ENCODE results near the gene ANKS6. TPM values are rescaled to one million over a fixed set of nuclear protein-coding genes. Genes with fewer than 3 reads are reported as not detected.

The ANKS6 gene
- total and polyA plus RNA-seq, 9 of the 15 experiments (the other 6 are each of a cell fraction or from before 2014, with no cell fraction given) = 9.9 to 74.5 (median 36.9) TPM

DNA sequence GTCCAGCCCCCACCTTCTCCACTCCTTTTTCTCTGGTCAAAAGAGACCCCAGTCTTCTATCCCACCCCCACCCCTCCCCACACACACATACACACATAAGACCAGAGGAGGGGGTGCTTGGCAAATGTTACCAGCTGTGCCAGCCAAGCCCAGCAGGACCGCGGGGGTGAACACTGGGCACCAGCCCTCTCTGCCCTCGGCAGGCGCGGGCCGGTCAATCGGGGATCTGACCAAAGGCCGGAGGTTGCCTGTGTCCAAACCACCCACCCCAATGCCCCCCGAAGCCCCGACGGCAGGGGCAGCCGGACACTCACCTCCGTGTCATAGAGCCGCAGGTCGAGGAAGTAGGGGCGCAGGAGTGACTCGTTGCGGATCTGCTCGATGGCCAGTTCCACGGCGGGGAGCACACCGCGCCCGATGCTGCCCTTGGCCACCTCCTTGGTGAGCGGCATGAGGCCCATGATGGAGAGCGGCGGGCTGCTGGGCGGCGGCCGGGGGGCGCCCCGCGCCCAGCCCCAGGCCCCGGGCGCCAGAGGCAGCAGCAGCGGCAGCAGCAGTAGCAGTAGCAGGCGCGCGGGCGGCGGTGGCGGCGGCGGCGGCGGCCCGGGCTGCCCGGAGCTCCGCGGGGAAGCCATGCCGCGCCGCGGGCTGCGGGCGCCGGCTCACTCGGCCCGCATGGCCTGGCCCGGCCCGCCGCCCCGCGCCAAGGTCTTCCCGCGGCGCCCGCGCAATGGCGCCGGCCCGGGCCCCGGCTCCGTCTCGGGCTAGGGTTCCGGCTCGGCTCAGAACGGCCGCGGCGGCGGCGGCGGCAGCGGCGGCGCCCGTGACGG, 88.0 kb downstream of the ANKS6 start:
- Histone ChIP-seq H3K9ac (ENCODE audit: insufficient read depth in 1 of 2, low read depth in 2 of 2, low read length in 2 of 2) (no peak overlapping the region), H3K79me2 (ENCODE audit: control insufficient read depth, insufficient read depth, low read length) (no peaks in the 10 kb centered on the region), H4K20me1 (replicated peaks; ENCODE audit: control insufficient read depth, insufficient read depth, low read length) (peaks cover 12% of the 10 kb centered on the region), H3K27ac (ENCODE audit: extremely low read depth, low read depth, low read length) (no peak overlapping the region), H3K27me3 (ENCODE audit: control insufficient read depth in 2 of 2, insufficient read depth in 2 of 2, low read length in 2 of 2) (peaks cover 21 to 49% of the 10 kb centered on the region in 2 experiments), H3K9me3 (replicated peaks; ENCODE audit: control insufficient read depth, insufficient read depth, low read depth, low read length) (no peaks in the 10 kb centered on the region), H3K4me1 (replicated peaks in 1 of 2; ENCODE audit: control insufficient read depth in 2 of 2, insufficient read depth in 2 of 2, low read length in 2 of 2) (peaks cover 0 to 31% of the 10 kb centered on the region in 2 experiments; a peak in 3 of 5 replicates), H2AFZ (ENCODE audit: low read depth, low read length) (no peak overlapping the region), H3K4me3 (peak overlapping the region; percentile 31), H3K4me2 (ENCODE audit: insufficient read depth, low read length) (no peak overlapping the region), H3K36me3 (ENCODE audit: control insufficient read depth, insufficient read depth, low read length) (no peaks in the 10 kb centered on the region), H3K9me1 (ENCODE audit: control insufficient read depth, insufficient read depth, low read length) (no peaks in the 10 kb centered on the region)
- ChIA-PET POLR2A (no interaction called here), CTCF (ENCODE audit: low intra/inter-chr PET ratio) (interaction anchor here (1.4 kb wide), 1 partner anchor 393 kb away, joined by 4 read pairs; no protein-coding TSS in a partner anchor)
- FAIRE-seq = no peak
- TF ChIP-seq EWSR1 (IDR thresholded peaks at IDR 0.05; ENCODE audit: borderline replicate concordance, low read depth, partially characterized antibody) (no peak), ZNF707 (CRISPR knock-in tag; conservative IDR thresholded peaks at IDR 0.05) (no peak), POLR2G (IDR thresholded peaks at IDR 0.05; ENCODE audit: low read depth, low read length) (0 out of 2 replicates have a peak, but pooled peaks have one; percentile 12), NFE2L1 (tag; IDR thresholded peaks at IDR 0.05; ENCODE audit: borderline replicate concordance, low read depth) (no peak)
- TF ChIP-seq, protein P1, sequence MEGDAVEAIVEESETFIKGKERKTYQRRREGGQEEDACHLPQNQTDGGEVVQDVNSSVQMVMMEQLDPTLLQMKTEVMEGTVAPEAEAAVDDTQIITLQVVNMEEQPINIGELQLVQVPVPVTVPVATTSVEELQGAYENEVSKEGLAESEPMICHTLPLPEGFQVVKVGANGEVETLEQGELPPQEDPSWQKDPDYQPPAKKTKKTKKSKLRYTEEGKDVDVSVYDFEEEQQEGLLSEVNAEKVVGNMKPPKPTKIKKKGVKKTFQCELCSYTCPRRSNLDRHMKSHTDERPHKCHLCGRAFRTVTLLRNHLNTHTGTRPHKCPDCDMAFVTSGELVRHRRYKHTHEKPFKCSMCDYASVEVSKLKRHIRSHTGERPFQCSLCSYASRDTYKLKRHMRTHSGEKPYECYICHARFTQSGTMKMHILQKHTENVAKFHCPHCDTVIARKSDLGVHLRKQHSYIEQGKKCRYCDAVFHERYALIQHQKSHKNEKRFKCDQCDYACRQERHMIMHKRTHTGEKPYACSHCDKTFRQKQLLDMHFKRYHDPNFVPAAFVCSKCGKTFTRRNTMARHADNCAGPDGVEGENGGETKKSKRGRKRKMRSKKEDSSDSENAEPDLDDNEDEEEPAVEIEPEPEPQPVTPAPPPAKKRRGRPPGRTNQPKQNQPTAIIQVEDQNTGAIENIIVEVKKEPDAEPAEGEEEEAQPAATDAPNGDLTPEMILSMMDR (IDR thresholded peaks at IDR 0.05 in 2 of 3, conservative IDR thresholded peaks at IDR 0.05 in 1 of 3; ENCODE audit: insufficient read depth in 2 of 3, low read depth in 1 of 3, low read length in 3 of 3) = no peak
- 14% methylated on average over 29 of the region's 89 CpGs for WGBS (ENCODE audit: insufficient coverage, low coverage, missing lambda C conversion rate)
- DNase-seq (ENCODE audit: extremely low read depth in 1 of 4, low spot score in 3 of 4) = no peak
- BruUV-seq (replicated peaks) = no TSS peak
- in situ Hi-C loops (cut with MboI) = no loop called here
- no peak for ATAC-seq
- intact Hi-C loops (cut with micrococcal nuclease) = no loop called here

All from K562 (cell line).